Esophagus squamous epithelium (tissue), 4 donors: ENCODE data around the gene IP6K3.

Source experiments
- POLR2A ChIP-seq, 4 donors: fragments of 450-650 bp; IDR thresholded peaks; one replicate each; pipeline ENCODE4 v1.6.1; 2017; ENCODE audit warnings: antibody characterized with exemption in 4 of 4, mild to moderate bottlenecking in 4 of 4, moderate library complexity in 3 of 4
- TF ChIP-seq, protein P1 (sequence below), 6 experiments: fragments of 450-650 bp in 4 of 6; fragments of 200-600 bp in 2 of 6; sonication (generic) in 2 of 6; IDR thresholded peaks; one replicate each; pipeline ENCODE4 v1.5.1; 2016 to 2019; ENCODE audit warnings: antibody characterized with exemption in 6 of 6, mild to moderate bottlenecking in 4 of 6, moderate library complexity in 4 of 6

DNA sequence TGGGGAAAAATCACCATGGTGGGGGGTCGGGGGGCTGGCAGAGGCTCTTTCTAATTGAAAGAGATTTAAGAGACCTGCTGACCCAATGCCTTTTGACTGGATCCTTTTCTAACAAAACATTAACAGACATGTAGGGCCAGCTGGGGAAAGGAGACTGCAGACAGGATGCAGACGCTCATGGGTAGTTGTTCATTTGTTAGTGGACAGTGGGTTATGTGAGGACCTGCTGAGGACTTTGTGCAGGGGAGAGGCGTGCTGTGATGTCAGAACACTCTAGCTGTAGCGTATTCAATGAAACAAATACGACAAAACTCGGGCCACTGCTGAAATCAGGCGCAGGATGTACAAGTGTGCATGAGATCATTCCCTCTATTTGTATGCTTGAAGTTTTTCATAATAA is 1.2 kb downstream of the IP6K3 start:
- TF ChIP-seq, protein P1, sequence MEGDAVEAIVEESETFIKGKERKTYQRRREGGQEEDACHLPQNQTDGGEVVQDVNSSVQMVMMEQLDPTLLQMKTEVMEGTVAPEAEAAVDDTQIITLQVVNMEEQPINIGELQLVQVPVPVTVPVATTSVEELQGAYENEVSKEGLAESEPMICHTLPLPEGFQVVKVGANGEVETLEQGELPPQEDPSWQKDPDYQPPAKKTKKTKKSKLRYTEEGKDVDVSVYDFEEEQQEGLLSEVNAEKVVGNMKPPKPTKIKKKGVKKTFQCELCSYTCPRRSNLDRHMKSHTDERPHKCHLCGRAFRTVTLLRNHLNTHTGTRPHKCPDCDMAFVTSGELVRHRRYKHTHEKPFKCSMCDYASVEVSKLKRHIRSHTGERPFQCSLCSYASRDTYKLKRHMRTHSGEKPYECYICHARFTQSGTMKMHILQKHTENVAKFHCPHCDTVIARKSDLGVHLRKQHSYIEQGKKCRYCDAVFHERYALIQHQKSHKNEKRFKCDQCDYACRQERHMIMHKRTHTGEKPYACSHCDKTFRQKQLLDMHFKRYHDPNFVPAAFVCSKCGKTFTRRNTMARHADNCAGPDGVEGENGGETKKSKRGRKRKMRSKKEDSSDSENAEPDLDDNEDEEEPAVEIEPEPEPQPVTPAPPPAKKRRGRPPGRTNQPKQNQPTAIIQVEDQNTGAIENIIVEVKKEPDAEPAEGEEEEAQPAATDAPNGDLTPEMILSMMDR (IDR thresholded peaks at IDR 0.05) = no peak
- no peak for TF ChIP-seq POLR2A (IDR thresholded peaks at IDR 0.05)
